ENCODE data around the gene AQP10.
"Not testable (repeated sequence)": the region's sequence is repeated elsewhere in the genome, so short reads cannot be mapped to it uniquely, and the experiment has no call there.

Gene AQP10

DNA sequence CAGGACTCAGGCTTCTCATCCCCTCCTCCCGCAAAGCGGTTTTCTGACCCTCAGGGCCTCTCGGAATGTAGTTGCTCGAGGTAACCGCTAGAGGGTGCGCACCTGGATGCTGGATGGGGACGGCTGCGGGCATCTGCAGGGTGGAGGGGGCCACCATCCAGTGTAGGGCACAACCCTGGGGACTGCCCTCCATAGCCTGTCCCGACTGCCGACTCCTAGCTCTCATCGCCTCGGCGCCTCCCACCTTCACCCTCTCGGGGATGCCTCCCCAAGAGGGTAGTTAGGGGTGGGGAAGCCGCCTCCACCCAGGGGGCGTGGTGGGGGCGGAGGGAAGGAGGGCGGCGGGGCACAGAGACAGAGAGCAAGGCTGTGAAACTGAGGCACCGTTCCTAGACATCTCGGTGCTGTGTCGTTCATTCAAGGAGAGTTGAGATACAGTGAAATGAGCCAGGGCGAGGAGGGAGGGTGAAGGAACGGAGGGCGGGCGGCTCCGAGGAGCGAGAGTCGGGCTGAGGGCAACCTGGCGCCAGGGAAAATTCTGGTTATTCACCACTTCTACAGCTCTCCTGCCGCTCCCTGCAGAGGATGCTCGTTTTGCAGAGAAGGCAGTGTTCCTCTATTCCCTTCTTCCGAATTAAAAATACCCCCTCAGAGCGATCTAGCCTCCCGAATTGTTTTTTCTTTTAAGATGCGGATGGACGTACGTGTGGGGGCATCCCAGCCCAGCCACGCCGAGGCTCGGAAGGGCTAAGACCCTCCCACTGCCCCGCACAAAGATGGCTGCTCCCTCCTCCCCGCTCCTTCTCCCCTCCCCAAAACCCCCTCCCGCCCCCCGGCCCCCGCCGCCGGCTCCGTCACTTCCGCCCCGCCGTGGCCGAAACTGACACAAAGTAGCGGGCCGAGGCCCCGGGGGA, 4.0 kb downstream of the AQP10 start, which contains the start of gene ATP8B2:
ATP8B2 (plus strand) TSS at position 857 of the 914 bp plus-strand sequence. CDS start 2,617 bp downstream, outside the sequence.
- peak; percentile 92 for DNase-seq

DNA sequence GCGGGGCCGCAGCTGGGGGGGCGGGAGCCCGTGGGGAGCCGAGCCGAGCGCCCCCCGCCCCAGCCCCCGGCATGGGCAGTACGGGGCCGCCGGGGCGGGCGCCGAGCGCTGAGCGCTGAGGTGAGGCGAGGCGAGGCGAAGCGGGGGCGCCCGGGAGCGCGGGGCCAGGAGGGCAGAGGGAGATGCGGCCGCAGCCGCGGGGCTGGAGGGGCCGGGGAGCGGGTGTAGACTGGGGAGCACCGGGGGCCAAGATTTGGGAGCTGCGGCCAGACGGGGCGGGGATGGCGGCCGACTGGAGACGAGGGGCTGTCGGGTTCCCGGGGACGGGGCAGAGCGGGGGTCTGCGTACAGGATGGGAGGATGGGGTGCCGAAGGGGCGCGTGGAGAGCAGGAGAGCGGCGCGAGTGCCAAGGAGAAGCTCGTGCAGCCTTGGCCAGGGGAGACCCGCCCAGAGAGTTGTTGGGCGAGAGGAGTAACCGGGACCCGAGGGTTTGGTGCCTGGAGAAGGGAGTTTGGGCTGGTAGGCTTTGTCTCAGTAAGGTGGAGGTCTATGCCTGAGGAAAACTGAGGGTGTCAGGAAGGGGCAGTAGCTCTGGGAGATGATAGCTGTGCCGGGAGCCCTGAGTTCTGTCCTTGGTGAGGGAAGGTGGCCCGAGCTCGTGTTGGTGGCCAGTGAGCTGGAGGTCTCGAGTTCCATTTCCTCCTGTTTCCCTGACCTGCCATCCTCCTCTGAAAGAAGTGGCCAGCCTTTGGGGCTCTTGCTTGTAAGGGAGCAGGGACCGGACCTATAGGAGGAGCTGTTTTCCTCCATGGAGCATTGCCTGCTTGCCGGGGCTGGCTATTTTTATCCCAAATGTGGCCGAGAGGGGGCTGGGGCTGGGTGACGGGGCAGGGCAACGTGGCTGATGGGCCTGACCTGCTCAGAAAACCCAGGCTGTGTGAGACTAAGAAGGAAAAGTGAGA, 5.0 kb downstream of the AQP10 start:
- peak; percentile 91 for DNase-seq

DNA sequence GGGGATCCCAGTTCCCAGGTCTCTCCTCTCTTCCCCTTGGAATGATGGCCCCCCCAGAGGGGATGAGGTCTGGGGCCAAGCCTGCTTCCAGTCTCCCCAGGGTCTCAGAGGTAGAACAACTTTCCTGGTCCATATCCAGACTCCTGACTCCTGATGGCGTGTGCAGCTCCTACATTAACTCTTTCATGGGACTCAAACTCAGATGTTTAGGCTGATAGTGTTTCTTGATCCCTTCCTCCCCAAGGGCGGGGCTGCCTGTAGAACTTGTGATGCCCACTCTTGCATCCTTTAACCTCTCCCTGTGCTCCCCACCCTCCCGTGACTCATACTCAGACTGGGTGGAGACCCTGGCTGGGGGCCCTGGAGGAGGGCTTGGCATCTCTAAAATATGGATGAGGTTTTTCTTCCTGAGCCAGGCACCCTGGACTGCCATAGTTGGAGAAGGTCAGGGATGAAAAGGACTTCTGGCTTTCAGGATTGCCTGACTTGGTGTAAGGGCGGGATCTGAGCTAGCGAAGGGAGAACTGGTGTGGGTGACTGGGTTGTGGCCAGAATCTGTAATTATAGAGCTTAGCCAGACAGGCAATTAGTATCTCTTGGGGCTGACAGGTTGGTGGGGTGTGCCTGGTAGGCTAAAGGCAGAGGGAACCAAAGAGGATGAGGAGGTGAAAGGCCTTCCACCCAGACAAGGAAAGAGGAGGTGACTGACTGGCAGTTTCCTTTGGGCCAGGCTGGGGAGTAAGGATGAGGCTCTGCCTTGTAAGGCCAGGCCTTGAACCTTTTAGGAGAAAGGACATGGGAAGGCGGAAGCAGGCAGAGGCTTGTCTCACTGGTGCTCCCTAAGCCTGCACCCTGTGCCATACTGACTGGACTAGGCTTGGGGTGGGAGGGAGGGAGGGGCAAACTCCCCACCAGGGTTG, 5.9 kb downstream of the AQP10 start:
- DNase-seq, result peak; percentile 82

DNA sequence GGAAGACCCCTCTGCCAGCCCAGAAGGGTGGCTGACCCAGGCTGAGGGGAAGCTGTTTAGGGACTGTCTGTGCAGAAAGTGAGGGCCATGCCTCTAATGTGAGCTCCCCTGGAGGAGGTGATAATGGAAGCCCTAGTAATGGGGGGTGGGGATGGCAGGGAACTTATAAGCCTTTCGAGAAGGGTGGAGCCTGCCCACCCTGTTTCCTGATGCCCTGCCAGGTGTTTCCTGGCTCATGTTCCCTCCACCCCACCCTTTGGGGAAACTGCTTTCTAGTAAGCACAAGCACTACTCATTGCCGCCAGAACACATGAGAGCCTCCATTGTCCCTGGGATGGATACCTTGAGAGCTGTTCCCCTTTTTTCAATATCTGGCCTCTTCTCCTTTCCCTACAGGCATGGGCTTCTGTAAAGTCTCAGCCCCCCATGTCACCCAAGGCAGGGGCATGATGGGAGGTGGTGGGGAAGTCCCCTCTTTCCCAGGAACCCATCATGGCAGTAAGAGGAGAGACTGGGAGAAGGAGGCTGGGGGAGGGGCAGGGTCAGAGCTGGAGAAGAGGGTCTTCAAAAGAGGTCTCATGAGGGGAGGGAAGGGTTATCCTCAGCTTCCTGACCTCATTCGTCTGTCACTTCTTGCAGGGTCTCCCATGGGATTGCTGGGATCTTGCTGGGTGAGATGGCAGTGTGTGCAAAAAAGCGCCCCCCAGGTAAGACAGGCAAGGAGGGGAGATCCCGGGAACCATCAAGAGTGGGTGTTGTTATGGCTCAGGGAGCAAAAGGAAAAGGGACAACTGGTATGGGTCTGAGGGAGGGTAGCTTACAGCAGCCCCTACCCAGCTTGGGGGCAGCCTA, 6.8 kb downstream of the AQP10 start:
- peak; percentile 67 for DNase-seq

DNA sequence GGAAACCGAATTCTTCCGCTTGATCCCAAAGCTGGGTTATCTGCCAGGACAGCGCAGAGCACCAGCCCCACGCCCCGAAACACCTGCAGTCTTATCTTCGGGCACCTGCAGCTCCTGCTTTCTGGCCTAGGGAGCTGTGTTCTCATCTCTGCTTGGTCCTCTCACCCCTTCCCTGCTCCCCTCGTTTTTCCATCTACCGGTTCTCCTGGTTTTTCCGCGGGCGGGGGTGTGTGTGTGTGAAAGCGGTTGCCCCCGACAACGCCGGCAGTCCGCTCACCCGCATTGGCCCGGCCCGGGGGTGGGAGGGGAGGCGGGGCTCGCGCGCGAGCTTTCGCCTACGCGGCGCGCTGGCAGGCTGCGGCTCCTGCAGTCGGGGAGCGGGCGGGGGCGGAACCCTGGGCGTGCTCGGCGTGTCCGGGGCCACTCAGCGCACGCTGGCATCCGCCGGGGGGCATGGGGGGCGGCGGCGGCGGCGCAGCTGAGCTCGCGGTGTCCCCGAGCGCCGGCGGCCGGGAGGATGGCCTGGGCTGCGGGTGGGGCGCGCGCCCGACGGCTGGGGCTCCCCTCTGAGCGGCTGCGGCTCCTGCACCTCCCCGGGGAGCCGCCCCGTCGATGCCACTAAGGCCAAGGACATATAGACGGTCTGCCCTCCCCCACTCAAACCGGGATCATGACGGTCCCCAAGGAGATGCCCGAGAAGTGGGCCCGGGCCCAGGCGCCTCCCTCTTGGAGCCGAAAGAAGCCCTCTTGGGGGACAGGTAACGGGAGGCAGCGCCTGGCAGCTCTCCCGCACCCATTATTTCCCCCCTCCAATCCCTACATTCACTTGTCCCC, 7.6 kb downstream of the AQP10 start:
- peak; percentile 92 for DNase-seq

DNA sequence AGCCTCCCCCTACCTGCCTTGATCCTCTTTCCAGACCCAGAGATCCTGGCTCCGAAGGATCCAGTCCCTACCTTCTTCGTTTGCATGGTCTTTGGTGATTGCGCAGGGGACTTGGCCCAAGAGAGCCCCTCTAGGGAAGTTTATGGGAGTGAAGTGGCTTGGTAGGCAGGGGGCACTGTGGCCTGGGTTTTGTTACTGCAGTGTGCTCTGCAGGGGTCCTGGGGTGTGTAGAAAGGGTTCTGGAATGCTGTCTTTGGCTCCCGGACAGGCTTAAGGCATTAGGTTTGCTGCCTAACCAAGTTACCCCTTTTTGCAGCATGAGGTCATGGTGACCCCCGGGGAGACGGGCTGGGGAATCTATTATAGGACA, 8.2 kb downstream of the AQP10 start:
- DNase-seq, result no peak

DNA sequence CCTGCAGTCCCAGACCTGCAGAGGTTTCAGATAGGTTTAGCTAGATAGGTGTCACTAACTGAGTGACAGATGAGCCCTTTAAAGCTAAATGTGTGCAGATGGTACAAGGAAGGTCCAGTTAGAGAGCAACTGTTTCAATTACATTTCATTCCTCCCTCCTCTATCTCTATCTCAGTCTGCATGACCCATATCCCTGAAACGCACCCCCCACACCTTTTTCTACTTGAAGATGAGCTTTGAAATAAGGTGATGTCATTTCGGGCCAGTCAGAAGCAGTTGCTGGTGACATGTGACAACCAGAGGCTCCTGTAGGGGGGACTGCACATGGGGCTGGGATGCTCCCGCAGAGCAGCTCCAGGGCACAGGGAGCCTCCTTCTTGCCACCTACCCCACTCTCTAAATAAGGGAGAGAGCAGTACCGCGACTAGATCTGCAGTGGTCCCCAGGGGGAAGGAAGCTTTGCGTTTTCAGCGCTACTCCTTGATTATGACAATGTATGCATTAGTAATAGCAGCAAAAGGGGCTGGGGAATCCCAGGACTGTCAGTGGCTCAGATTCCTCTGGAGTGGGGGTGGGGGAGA, 8.7 kb downstream of the AQP10 start:
- no peak for DNase-seq

DNA sequence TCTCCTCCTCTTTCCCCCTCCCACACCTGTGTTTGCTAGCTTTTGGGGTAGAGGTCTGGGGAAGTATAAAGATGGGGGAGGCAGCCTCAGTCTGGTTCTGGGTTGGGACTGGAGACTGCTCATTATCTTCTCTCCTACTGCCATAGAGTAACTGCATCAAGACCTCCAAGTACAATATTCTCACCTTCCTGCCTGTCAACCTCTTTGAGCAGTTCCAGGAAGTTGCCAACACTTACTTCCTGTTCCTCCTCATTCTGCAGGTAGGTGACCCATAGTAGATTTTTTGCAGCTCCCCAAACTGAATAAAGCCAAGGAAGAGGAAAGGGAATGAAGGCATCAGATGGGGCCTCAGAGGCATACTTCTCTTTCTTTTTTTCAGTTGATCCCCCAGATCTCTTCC, 9.8 kb downstream of the AQP10 start:
- DNase-seq, result no peak

DNA sequence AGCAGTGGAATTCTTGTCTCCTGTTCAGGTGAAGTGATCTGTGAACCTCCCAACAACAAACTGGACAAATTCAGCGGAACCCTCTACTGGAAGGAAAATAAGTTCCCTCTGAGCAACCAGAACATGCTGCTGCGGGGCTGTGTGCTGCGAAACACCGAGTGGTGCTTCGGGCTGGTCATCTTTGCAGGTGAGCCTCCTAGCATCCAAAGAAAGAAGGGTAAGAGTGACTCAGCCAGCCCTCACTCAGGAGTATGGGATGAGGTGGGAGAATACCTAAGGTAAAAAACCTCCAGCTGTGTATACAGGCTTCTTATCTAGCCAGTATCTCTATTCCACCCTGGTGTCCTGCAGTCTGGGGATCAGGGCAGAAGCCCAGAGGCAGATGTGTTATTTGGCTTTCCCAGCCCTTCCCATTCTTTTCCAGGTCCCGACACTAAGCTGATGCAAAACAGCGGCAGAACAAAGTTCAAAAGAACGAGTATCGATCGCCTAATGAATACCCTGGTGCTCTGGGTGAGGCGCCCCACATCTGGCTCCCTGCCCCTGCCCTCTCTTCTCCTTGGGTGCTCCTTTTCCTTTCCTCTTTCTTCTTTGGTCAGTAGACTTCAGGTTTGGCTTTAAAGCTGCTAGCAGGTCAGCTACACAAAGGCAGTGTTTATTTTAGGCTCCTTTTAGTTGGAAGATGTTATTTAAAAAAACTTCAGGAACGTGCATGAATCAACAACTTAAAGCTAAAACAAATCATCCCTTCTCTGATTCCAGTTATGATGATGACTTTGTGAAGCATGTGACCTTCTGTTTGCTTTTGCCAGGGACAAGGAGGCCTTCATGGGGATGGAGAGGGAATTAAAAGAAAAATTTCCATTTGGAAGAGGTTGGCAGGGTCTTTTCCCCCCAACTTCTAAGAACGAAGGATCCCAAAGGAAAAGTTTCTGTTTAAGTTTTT, 13.5 kb downstream of the AQP10 start:
- no peak for DNase-seq

DNA sequence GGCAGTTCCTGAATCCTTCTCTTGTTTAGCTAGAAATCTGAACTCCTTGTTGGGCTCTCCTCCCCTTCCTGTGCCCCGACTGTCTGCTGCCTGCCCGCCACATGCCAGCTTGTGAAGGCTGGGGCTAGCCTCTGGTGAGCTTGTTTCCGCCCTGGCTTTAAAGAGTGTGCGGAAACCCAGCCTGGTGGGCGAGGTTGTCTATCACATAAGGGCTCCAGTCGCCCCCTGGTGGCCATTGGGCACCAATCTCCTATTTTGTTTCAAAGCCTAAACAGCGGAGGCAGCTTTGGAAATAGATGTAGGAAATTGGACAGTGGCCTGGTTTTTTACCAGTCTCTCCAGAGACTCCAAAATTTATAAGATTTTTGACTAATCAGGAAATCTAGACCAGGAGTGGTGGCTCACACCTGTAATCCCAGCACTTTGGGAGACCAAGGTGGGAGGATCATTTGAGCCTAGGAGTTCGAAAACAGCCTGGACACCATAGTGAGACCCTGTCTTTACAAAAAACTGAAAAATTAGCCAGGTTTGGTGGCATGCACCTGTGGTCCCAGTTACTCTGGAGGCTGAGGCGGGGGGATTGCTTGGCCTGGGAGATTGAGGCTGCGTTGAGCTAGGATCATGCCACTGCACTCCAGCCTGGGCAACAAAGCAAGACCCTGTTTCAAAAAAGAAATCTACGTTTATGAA, 14.3 kb downstream of the AQP10 start:
- peak; percentile 91 for DNase-seq

DNA sequence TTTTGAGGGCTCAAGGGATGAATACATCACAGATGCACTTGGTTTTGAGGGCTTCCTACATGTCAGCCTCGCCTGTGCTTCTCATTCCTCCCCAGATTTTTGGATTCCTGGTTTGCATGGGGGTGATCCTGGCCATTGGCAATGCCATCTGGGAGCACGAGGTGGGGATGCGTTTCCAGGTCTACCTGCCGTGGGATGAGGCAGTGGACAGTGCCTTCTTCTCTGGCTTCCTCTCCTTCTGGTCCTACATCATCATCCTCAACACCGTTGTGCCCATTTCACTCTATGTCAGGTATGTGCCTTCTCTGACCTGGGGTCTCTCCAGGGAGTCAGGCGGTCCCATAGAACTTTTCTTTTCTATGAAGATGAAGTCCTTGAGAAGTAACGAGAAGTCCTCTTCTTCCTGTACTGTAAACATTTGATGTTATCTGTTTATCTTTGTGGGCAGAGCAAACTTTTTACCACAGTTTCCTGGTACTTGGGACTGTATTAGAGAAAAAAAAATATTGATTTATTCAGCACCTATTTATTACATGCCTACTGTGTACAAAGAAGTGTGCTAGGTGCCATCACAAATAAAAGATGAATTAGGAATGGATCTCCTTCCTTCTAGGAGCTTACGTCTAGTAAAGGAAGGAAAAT, 16.5 kb downstream of the AQP10 start:
- DNase-seq, result no peak

DNA sequence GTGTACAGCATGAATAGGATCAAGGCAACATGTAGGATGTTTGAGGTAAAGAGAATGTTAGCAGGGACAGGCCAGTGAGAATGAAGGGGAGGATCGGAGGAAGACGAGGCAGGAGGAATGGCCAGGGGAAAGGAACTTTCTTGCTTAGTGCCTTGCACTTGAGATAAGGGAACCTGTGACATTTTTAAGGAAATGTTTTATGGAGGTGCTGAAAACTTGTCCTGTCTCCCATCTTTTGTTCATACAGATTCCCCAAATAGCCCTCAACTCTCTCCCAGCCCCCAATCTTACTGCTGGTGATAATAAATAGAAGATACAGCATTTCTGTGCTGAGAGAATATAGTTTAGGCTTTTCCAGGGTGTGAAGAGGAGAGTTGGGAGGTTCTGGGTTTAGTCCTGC, 18.0 kb downstream of the AQP10 start:
- DNase-seq, result no peak

DNA sequence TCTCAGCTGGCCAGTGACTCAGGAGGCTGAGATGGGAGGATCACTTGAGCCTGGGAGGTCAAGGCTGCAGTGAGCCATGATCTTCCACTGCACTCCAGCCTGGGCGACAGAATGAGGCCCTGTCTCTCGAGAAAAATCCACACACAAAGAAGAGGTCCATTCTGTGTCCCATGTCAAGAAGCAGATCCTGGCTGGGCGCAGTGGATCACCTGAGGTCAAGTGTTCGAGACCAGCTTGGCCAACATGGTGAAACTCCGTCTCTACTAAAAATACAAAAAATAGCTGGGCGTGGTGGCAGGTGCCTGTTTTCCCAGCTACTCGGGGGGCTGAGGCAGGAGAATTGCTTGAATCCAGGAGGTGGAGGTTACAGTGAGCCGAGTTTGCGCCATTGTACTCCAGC, 20.5 kb downstream of the AQP10 start:
- DNase-seq, result not testable (repeated sequence)

DNA sequence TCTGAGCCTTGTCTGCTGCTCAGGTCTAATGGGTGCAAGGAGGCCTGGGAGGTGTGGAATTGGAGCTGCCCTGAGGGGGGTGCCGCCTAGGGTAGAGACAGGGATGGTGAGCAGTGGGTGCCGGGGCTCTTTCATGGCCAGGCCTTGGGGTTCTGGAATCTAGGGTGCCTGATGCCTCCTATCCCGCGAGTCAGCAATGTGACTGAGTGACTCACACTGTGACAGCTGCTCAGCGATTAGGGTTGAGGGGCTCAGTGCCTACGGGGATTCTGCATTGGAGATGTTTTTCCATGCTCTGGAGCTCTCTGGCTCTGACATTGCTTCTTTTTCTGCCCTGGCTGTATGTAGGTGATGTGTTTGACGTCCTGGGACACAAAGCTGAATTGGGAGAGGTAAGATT, 21.2 kb downstream of the AQP10 start:
- no peak for DNase-seq

DNA sequence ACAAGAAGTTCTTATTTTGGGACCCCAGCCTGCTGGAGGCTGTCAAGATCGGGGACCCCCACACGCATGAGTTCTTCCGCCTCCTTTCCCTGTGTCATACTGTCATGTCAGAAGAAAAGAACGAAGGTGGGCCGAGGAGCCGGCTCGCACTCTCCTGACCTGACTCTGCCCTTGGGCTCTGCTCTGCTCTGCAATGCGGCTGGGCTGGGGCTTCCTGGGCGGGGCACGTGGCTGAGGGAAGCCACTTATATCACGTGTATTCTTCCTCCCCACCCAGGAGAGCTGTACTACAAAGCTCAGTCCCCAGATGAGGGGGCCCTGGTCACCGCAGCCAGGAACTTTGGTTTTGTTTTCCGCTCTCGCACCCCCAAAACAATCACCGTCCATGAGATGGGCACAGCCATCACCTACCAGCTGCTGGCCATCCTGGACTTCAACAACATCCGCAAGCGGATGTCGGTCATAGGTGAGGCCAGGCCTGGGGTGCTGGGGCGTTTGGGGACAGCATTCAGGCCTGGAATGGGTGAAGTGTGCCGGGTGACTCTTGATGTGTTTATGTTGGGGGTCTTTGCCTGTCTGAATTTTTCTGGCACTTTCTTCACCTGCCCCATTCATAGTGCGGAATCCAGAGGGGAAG, 22.1 kb downstream of the AQP10 start:
- no peak for DNase-seq

DNA sequence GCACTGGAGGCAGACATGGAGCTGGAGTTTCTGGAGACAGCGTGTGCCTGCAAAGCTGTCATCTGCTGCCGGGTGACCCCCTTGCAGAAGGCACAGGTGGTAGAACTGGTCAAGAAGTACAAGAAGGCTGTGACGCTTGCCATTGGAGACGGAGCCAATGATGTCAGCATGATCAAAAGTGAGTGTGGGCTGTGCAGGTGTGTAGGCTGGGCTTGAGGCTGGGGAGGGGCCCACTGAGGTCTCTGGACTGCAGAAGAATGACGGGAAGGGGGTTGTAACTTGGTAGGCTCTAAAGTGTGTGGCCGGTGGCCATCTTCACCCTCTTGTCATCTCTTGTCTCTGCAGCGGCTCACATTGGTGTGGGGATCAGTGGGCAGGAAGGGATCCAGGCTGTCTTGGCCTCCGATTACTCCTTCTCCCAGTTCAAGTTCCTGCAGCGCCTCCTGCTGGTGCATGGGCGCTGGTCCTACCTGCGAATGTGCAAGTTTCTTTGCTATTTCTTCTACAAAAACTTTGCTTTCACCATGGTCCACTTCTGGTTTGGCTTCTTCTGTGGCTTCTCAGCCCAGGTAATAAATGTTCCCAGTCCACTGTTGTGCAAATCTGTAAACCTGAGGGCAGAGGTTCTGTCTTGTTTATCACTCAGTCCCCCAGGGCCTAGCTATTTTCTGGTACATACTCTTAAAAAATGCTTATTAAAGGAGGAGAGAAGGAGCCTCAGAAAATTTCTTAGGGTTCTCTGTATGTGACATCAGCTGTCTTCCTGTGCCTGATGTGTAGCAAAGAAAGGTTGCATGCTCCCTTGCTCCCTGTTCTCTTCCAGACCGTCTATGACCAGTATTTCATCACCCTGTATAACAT, 24.3 kb downstream of the AQP10 start:
- DNase-seq, result no peak
